NCI-H2081 (cell line): Measurements from ENCODE around the gene BRPF1.

Experiments used
- DNase-seq, 2 experiments: peaks; one replicate each; lab custom pipeline; 2025; lab: John Stamatoyannopoulos, UW

The BRPF1 gene

GRCh38 chr3:9731206-9732079 is at the start of gene BRPF1:
Gene BRPF1 (plus strand): TSS chr3:9731735. CDS start chr3:9734141, 2,406 bp downstream.
- peak; percentile 97 to 99 for DNase-seq

GRCh38 chr3:9682096-9682495 is 49.4 kb upstream of the BRPF1 start:
- DNase-seq, result no peak

- DNase-seq, result no peak
Observed at GRCh38 chr3:9683426-9683825, 48.1 kb upstream of the BRPF1 start.

- DNase-seq, result no peak
Observed at GRCh38 chr3:9685216-9686049, 46.1 kb upstream of the BRPF1 start.

GRCh38 chr3:9686050-9686550 is 45.4 kb upstream of the BRPF1 start:
- no peak for DNase-seq

GRCh38 chr3:9686703-9687102 is 44.8 kb upstream of the BRPF1 start:
- no peak for DNase-seq

GRCh38 chr3:9687514-9687913 is 44.0 kb upstream of the BRPF1 start:
- DNase-seq, result no peak

GRCh38 chr3:9688961-9689360 is 42.6 kb upstream of the BRPF1 start:
- DNase-seq, result no peak

GRCh38 chr3:9689757-9690156 is 41.8 kb upstream of the BRPF1 start:
- no peak for DNase-seq

GRCh38 chr3:9690451-9691450 is 40.8 kb upstream of the BRPF1 start:
- DNase-seq, result no peak

GRCh38 chr3:9691636-9692035 is 39.9 kb upstream of the BRPF1 start:
- DNase-seq, result no peak

GRCh38 chr3:9692416-9692815 is 39.1 kb upstream of the BRPF1 start:
- DNase-seq, result no peak

GRCh38 chr3:9695345-9695744 is 36.2 kb upstream of the BRPF1 start:
- DNase-seq, result no peak

- DNase-seq, result no peak
Observed at GRCh38 chr3:9695746-9696145, 35.8 kb upstream of the BRPF1 start.

GRCh38 chr3:9696480-9697220 is 34.9 kb upstream of the BRPF1 start:
- no peak for DNase-seq

GRCh38 chr3:9697892-9698291 is 33.6 kb upstream of the BRPF1 start:
- no peak for DNase-seq

GRCh38 chr3:9698293-9698692 is 33.2 kb upstream of the BRPF1 start:
- DNase-seq, result no peak

- no peak for DNase-seq
Observed at GRCh38 chr3:9700536-9700935, 31.0 kb upstream of the BRPF1 start.

- no peak for DNase-seq
Observed at GRCh38 chr3:9701006-9701405, 30.5 kb upstream of the BRPF1 start.

GRCh38 chr3:9701711-9702110 is 29.8 kb upstream of the BRPF1 start:
- no peak for DNase-seq

GRCh38 chr3:9703240-9703639 is 28.3 kb upstream of the BRPF1 start:
- no peak for DNase-seq
